ENCODE measurements around the gene MIGA2. TPM values are rescaled to one million over a fixed set of nuclear protein-coding genes. Genes with fewer than 3 reads are reported as not detected.

MIGA2 gene
- total and polyA plus RNA-seq, 5 donors from 2014 or later: 6.3 to 48.5 (median 7.8) TPM

- H3K27me3 ChIP-seq (ENCODE audit: control insufficient read depth, insufficient read depth, low read length): no peaks in the 10 kb centered on the region
- H3K4me1 Mint-ChIP-seq: peaks cover 0 to 38% (median 14%) of the 10 kb centered on the region in 4 donors
Measured at GRCh38 chr9:129072171-129072570, 35.7 kb downstream of the MIGA2 start.

DNA sequence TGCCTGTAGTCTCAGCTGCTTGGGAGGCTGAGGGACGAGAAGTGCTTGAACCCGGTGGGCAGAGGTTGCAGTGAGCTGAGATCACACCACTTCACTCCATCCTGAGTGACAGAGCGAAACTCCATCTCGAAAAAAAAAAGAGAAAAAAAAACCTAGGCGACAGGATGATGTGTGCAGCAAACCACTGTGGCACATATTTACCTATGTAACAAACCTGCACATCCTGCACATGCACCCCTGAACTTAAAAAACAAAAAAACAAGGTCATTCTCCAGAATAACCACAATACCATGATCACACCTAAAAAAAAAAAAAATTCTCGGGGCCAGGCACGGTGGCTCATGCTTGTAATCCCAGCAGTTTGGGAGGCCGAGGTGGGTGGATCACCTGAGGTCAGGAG is 37.0 kb downstream of the MIGA2 start:
- Histone ChIP-seq H3K36me3 (ENCODE audit: control insufficient read depth, insufficient read depth, low read length) (no peaks in the 10 kb centered on the region), H3K9me3 (ENCODE audit: control insufficient read depth in 2 of 2, low read length in 2 of 2) (no peaks in the 10 kb centered on the region), H3K4me3 (ENCODE audit: low read depth, low read length) (no peak overlapping the region), H3K4me1 (ENCODE audit: control insufficient read depth, insufficient read depth, low read length, poor library complexity, severe bottlenecking) (peaks cover 32% of the 10 kb centered on the region), H3K27ac (ENCODE audit: insufficient read depth, low read length, poor library complexity, severe bottlenecking) (no peak overlapping the region), H3K27me3 (ENCODE audit: control insufficient read depth, insufficient read depth, low read length) (no peaks in the 10 kb centered on the region)
- ATAC-seq (ENCODE audit: low read depth in 2 of 2): no peak
- Mint-ChIP-seq H3K36me3 (no peaks in the 10 kb centered on the region), H3K4me1 (peaks cover 0 to 37% (median 14%) of the 10 kb centered on the region in 4 donors), H3K27me3 (no peaks in the 10 kb centered on the region), H3K9me3 (no peaks in the 10 kb centered on the region), H3K4me3 (peak overlapping the region in 1 of 4 donors; percentile 58), H3K27ac (peak overlapping the region in 2 of 3 donors; percentile 31 to 38)
- peak in 1 of 3 donors; percentile 23 for DNase-seq

More at GRCh38 chr9:129072171-129072570, 35.7 kb downstream of the MIGA2 start:
- Mint-ChIP-seq H3K9me3 (no peaks in the 10 kb centered on the region), H3K36me3 (peaks cover 3% of the 10 kb centered on the region), H3K27me3 (no peaks in the 10 kb centered on the region), H3K27ac (peak overlapping the region in 2 of 3 donors; percentile 81 to 89), H3K4me3 (peak overlapping the region in 2 of 4 donors; percentile 32 to 55)
- H3K4me1 ChIP-seq (ENCODE audit: control insufficient read depth, insufficient read depth, low read length, poor library complexity, severe bottlenecking): peaks cover 33% of the 10 kb centered on the region
- H3K4me3 ChIP-seq (ENCODE audit: low read depth, low read length): no peak overlapping the region
- H3K36me3 ChIP-seq (ENCODE audit: control insufficient read depth, insufficient read depth, low read length): peaks cover 12% of the 10 kb centered on the region
- ATAC-seq (ENCODE audit: low read depth in 2 of 2) (no peak), DNase-seq (no peak)
- no peak overlapping the region for H3K27ac ChIP-seq (ENCODE audit: insufficient read depth, low read length, poor library complexity, severe bottlenecking)
- H3K9me3 ChIP-seq (ENCODE audit: control insufficient read depth in 2 of 2, low read length in 2 of 2): no peaks in the 10 kb centered on the region

- Histone ChIP-seq H3K9me3 (ENCODE audit: control insufficient read depth in 2 of 2, low read length in 2 of 2) (no peaks in the 10 kb centered on the region), H3K4me3 (ENCODE audit: low read depth, low read length) (no peak overlapping the region), H3K27me3 (ENCODE audit: control insufficient read depth, insufficient read depth, low read length) (no peaks in the 10 kb centered on the region), H3K4me1 (ENCODE audit: control insufficient read depth, insufficient read depth, low read length, poor library complexity, severe bottlenecking) (peaks cover 25% of the 10 kb centered on the region), H3K36me3 (ENCODE audit: control insufficient read depth, insufficient read depth, low read length) (no peaks in the 10 kb centered on the region), H3K27ac (ENCODE audit: insufficient read depth, low read length, poor library complexity, severe bottlenecking) (no peak overlapping the region)
- H3K9me3 Mint-ChIP-seq: no peaks in the 10 kb centered on the region
- no peak for DNase-seq
- peaks cover 0 to 31% (median 11%) of the 10 kb centered on the region in 4 donors for H3K4me1 Mint-ChIP-seq
- no peaks in the 10 kb centered on the region for H3K27me3 Mint-ChIP-seq
- H3K4me3 Mint-ChIP-seq: peak overlapping the region in 1 of 4 donors; percentile 22
- no peaks in the 10 kb centered on the region for H3K36me3 Mint-ChIP-seq
- H3K27ac Mint-ChIP-seq: peak overlapping the region in 1 of 3 donors; percentile 68
- ATAC-seq (ENCODE audit: low read depth in 2 of 2): no peak
Measured at GRCh38 chr9:129074106-129074505, 37.7 kb downstream of the MIGA2 start.

- Mint-ChIP-seq H3K36me3 (no peaks in the 10 kb centered on the region), H3K4me1 (peaks cover 0 to 28% (median 17%) of the 10 kb centered on the region in 4 donors), H3K27ac (no peak overlapping the region), H3K27me3 (peaks cover 5% of the 10 kb centered on the region), H3K4me3 (peak overlapping the region in 2 of 4 donors; percentile 23 to 66), H3K9me3 (no peaks in the 10 kb centered on the region)
- DNase-seq (no peak), ATAC-seq (ENCODE audit: low read depth in 2 of 2) (no peak)
- peaks cover 18% of the 10 kb centered on the region for H3K4me1 ChIP-seq (ENCODE audit: control insufficient read depth, insufficient read depth, low read length, poor library complexity, severe bottlenecking)
- H3K9me3 ChIP-seq (ENCODE audit: control insufficient read depth in 2 of 2, low read length in 2 of 2): no peaks in the 10 kb centered on the region
- H3K27ac ChIP-seq (ENCODE audit: insufficient read depth, low read length, poor library complexity, severe bottlenecking): no peak overlapping the region
- no peaks in the 10 kb centered on the region for H3K27me3 ChIP-seq (ENCODE audit: control insufficient read depth, insufficient read depth, low read length)
- no peak overlapping the region for H3K4me3 ChIP-seq (ENCODE audit: low read depth, low read length)
- no peaks in the 10 kb centered on the region for H3K36me3 ChIP-seq (ENCODE audit: control insufficient read depth, insufficient read depth, low read length)
Measured at GRCh38 chr9:129075996-129076639, 39.7 kb downstream of the MIGA2 start.

GRCh38 chr9:129076640-129077037 is 40.2 kb downstream of the MIGA2 start:
- Mint-ChIP-seq H3K4me3 (peak overlapping the region in 2 of 4 donors; percentile 25 to 54), H3K36me3 (no peaks in the 10 kb centered on the region), H3K9me3 (no peaks in the 10 kb centered on the region), H3K27me3 (peaks cover 5% of the 10 kb centered on the region), H3K4me1 (peaks cover 0 to 30% (median 17%) of the 10 kb centered on the region in 4 donors), H3K27ac (no peak overlapping the region)
- Histone ChIP-seq H3K27ac (ENCODE audit: insufficient read depth, low read length, poor library complexity, severe bottlenecking) (no peak overlapping the region), H3K9me3 (ENCODE audit: control insufficient read depth in 2 of 2, low read length in 2 of 2) (no peaks in the 10 kb centered on the region), H3K4me3 (ENCODE audit: low read depth, low read length) (no peak overlapping the region), H3K36me3 (ENCODE audit: control insufficient read depth, insufficient read depth, low read length) (no peaks in the 10 kb centered on the region), H3K4me1 (ENCODE audit: control insufficient read depth, insufficient read depth, low read length, poor library complexity, severe bottlenecking) (peaks cover 17% of the 10 kb centered on the region), H3K27me3 (ENCODE audit: control insufficient read depth, insufficient read depth, low read length) (no peaks in the 10 kb centered on the region)
- ATAC-seq (ENCODE audit: low read depth in 2 of 2) (no peak), DNase-seq (no peak)

- H3K27ac Mint-ChIP-seq: no peak overlapping the region
- H3K4me3 Mint-ChIP-seq: peak overlapping the region in 1 of 4 donors; percentile 54
- no peaks in the 10 kb centered on the region for H3K36me3 Mint-ChIP-seq
- H3K36me3 ChIP-seq (ENCODE audit: control insufficient read depth, insufficient read depth, low read length): no peaks in the 10 kb centered on the region
- peaks cover 0 to 31% (median 16%) of the 10 kb centered on the region in 4 donors for H3K4me1 Mint-ChIP-seq
- peaks cover 17% of the 10 kb centered on the region for H3K4me1 ChIP-seq (ENCODE audit: control insufficient read depth, insufficient read depth, low read length, poor library complexity, severe bottlenecking)
- peaks cover 5% of the 10 kb centered on the region for H3K27me3 Mint-ChIP-seq
- ATAC-seq (ENCODE audit: low read depth in 2 of 2) (no peak), DNase-seq (no peak)
- H3K4me3 ChIP-seq (ENCODE audit: low read depth, low read length): no peak overlapping the region
- no peaks in the 10 kb centered on the region for H3K9me3 Mint-ChIP-seq
- no peaks in the 10 kb centered on the region for H3K9me3 ChIP-seq (ENCODE audit: control insufficient read depth in 2 of 2, low read length in 2 of 2)
- no peaks in the 10 kb centered on the region for H3K27me3 ChIP-seq (ENCODE audit: control insufficient read depth, insufficient read depth, low read length)
- no peak overlapping the region for H3K27ac ChIP-seq (ENCODE audit: insufficient read depth, low read length, poor library complexity, severe bottlenecking)
Measured at GRCh38 chr9:129077236-129077635, 40.8 kb downstream of the MIGA2 start.

GRCh38 chr9:129078691-129079503 is 42.5 kb downstream of the MIGA2 start:
- H3K36me3 Mint-ChIP-seq: no peaks in the 10 kb centered on the region
- Histone ChIP-seq H3K27ac (ENCODE audit: insufficient read depth, low read length, poor library complexity, severe bottlenecking) (no peak overlapping the region), H3K4me3 (ENCODE audit: low read depth, low read length) (no peak overlapping the region), H3K4me1 (ENCODE audit: control insufficient read depth, insufficient read depth, low read length, poor library complexity, severe bottlenecking) (peaks cover 20% of the 10 kb centered on the region), H3K27me3 (ENCODE audit: control insufficient read depth, insufficient read depth, low read length) (no peaks in the 10 kb centered on the region), H3K9me3 (ENCODE audit: control insufficient read depth in 2 of 2, low read length in 2 of 2) (no peaks in the 10 kb centered on the region), H3K36me3 (ENCODE audit: control insufficient read depth, insufficient read depth, low read length) (no peaks in the 10 kb centered on the region)
- no peak overlapping the region for H3K27ac Mint-ChIP-seq
- peaks cover 0 to 36% (median 19%) of the 10 kb centered on the region in 4 donors for H3K4me1 Mint-ChIP-seq
- H3K9me3 Mint-ChIP-seq: no peaks in the 10 kb centered on the region
- ATAC-seq (ENCODE audit: low read depth in 2 of 2): no peak
- peaks cover 5% of the 10 kb centered on the region for H3K27me3 Mint-ChIP-seq
- DNase-seq: no peak
- peak overlapping the region; percentile 57 to 81 (median 70) for H3K4me3 Mint-ChIP-seq

Measured in CD4-positive, CD25-positive, alpha-beta regulatory T cell (primary cell).